CD4-positive, alpha-beta T cell treated with Interferon alpha-2 for 1 hour (primary cell): ENCODE measurements around the gene KCNC1.

Experiments
- DNase-seq, 2 donors: peaks; one replicate each; pipeline ENCODE4 v3.0.0-alpha.2; 2020 to 2022

Gene KCNC1

GRCh38 chr11:17716807-17717206, 17.8 kb upstream of the KCNC1 start:
- no peak for DNase-seq

- DNase-seq, result no peak
Measured at GRCh38 chr11:17718015-17718414, 16.6 kb upstream of the KCNC1 start.

GRCh38 chr11:17718510-17718962, 16.0 kb upstream of the KCNC1 start:
- no peak for DNase-seq

- no peak for DNase-seq
Measured at GRCh38 chr11:17719028-17719937, 15.3 kb upstream of the KCNC1 start, which contains the start of gene MYOD1. TSS of gene MYOD1 (plus strand) at chr11:17719571. CDS start at chr11:17719783, 212 bp downstream.

GRCh38 chr11:17719938-17720795, 14.4 kb upstream of the KCNC1 start:
- no peak for DNase-seq

GRCh38 chr11:17720796-17721171, 13.8 kb upstream of the KCNC1 start:
- DNase-seq, result no peak

- DNase-seq, result no peak
Measured at GRCh38 chr11:17721242-17721999, 13.2 kb upstream of the KCNC1 start.

- no peak for DNase-seq
Measured at GRCh38 chr11:17722000-17722643, 12.5 kb upstream of the KCNC1 start.

- no peak for DNase-seq
Measured at GRCh38 chr11:17724020-17724908, 10.3 kb upstream of the KCNC1 start.

GRCh38 chr11:17725174-17725573, 9.4 kb upstream of the KCNC1 start:
- no peak for DNase-seq

GRCh38 chr11:17730137-17730536, 4.4 kb upstream of the KCNC1 start:
- no peak for DNase-seq

GRCh38 chr11:17730608-17731462, 3.7 kb upstream of the KCNC1 start:
- DNase-seq, result peak; percentile 38 to 50

- DNase-seq, result no peak
Measured at GRCh38 chr11:17733261-17733660, 1.3 kb upstream of the KCNC1 start.

GRCh38 chr11:17734986-17735817, 621 bp downstream of the KCNC1 start:
- DNase-seq, result peak in 1 of 2 donors; percentile 8

- DNase-seq, result no peak
Measured at GRCh38 chr11:17735818-17736578, 1.4 kb downstream of the KCNC1 start.

- DNase-seq, result no peak
Measured at GRCh38 chr11:17736579-17736893, 2.0 kb downstream of the KCNC1 start.

- no peak for DNase-seq
Measured at GRCh38 chr11:17736930-17737817, 2.6 kb downstream of the KCNC1 start.
